H1 (cell line): Measurements from ENCODE around the gene SLCO2A1. TPM values are rescaled to one million over a fixed set of nuclear protein-coding genes. Genes with fewer than 3 reads are reported as not detected.

ENCODE experiments used
- CTCF ChIA-PET: fragments of 300-600 bp; sonication (Branson Sonifier 250); formaldehyde crosslinking; loops from one replicate; lab custom pipeline; 2021; ENCODE audit not compliant: partially characterized antibody; lab: Charles Lee
- POLR2A ChIA-PET: fragments of 300-600 bp; sonication (Branson Sonifier 250); formaldehyde crosslinking; loops from one replicate; lab custom pipeline; 2021; ENCODE audit warnings: inconsistent platforms; ENCODE audit not compliant: partially characterized antibody; lab: Charles Lee
- DNase-seq, 2 experiments: peaks; one replicate each; pipeline versions ENCODE4 v3.0.0 to v3.0.0-alpha.2; 2010 to 2022; ENCODE audit warnings: low spot score in 2 of 2, low read depth in 1 of 2, mixed read lengths in 1 of 2
- FAIRE-seq: peaks from 2 replicates; lab custom pipeline; 2011; peaks lifted over from hg19 to GRCh38; lab: Jason Lieb, UNC
- H2AFZ ChIP-seq: 2 replicates; pipeline ENCODE4 v1.8.1; 2012; ENCODE audit warnings: low read length, inconsistent platforms
- H2AK5ac ChIP-seq: 2 replicates; pipeline ENCODE4 v1.6.1; 2013; ENCODE audit warnings: low read depth, low read length
- H2BK120ac ChIP-seq: replicated peaks from 2 replicates; pipeline ENCODE3; 2013; ENCODE audit warnings: low read depth, low read length, inconsistent platforms
- H2BK12ac ChIP-seq: 2 replicates; pipeline ENCODE4 v1.6.1; 2013; ENCODE audit warnings: low read depth, low read length
- H2BK15ac ChIP-seq: 2 replicates; pipeline ENCODE4 v1.6.1; 2013; ENCODE audit warnings: low read length
- H2BK20ac ChIP-seq: 2 replicates; pipeline ENCODE4 v1.6.1; 2013; ENCODE audit warnings: low read length
- H2BK5ac ChIP-seq: 2 replicates; pipeline ENCODE4 v1.6.1; 2013; ENCODE audit warnings: low read depth, low read length
- H3K14ac ChIP-seq: 2 replicates; pipeline ENCODE4 v1.6.1; 2013; ENCODE audit warnings: inconsistent platforms; ENCODE audit not compliant: insufficient read length
- H3K18ac ChIP-seq: 2 replicates; pipeline ENCODE4 v1.6.1; 2013; ENCODE audit warnings: low read length; ENCODE audit errors: extremely low read depth
- H3K23ac ChIP-seq: 2 replicates; pipeline ENCODE4 v1.6.1; 2013; ENCODE audit warnings: inconsistent platforms; ENCODE audit not compliant: insufficient read length
- H3K23me2 ChIP-seq: 2 replicates; pipeline ENCODE4 v1.6.1; 2013; ENCODE audit warnings: low read depth, low read length
- H3K27ac ChIP-seq: 2 replicates; pipeline ENCODE4 v1.6.1; 2011; ENCODE audit warnings: low read depth, low read length, inconsistent platforms
- H3K27me3 ChIP-seq, 4 experiments: replicated peaks in 1 of 4; 1 replicate in 1 of 4; 2 replicates in 3 of 4; pipeline versions ENCODE4 v1.6.1 to v1.8.1; 2011 to 2013; ENCODE audit warnings: low read length in 3 of 4, mild to moderate bottlenecking in 3 of 4, inconsistent platforms in 2 of 4, mixed read lengths in 2 of 4, moderate library complexity in 1 of 4; ENCODE audit not compliant: control insufficient read depth in 3 of 4, insufficient read depth in 3 of 4; ENCODE audit errors: extremely low read depth in 1 of 4
- H3K36me3 ChIP-seq, 4 experiments: 2 replicates each; pipeline versions ENCODE4 v1.6.1 to v1.8.1; 2011 to 2013; ENCODE audit warnings: mild to moderate bottlenecking in 4 of 4, low read length in 3 of 4, moderate library complexity in 2 of 4, control low read depth in 1 of 4, inconsistent platforms in 1 of 4; ENCODE audit not compliant: insufficient read depth in 4 of 4, control insufficient read depth in 2 of 4
- H3K4ac ChIP-seq: replicated peaks from 2 replicates; pipeline ENCODE3; 2013; ENCODE audit warnings: low read length, low read depth, mixed read lengths, inconsistent platforms; ENCODE audit not compliant: insufficient read length
- H3K4me1 ChIP-seq, 4 experiments: replicated peaks in 1 of 4; 1 replicate in 1 of 4; 2 replicates in 3 of 4; pipeline versions ENCODE4 v1.6.1 to v1.8.1; 2011 to 2013; ENCODE audit warnings: low read length in 3 of 4, inconsistent platforms in 2 of 4, mixed read lengths in 1 of 4; ENCODE audit not compliant: insufficient read depth in 4 of 4, control insufficient read depth in 3 of 4
- H3K4me2 ChIP-seq, 2 experiments: 2 replicates each; pipeline versions ENCODE4 v1.6.1 to v1.8.1; 2011 to 2013; ENCODE audit warnings: low read depth in 2 of 2, low read length in 2 of 2, control low read depth in 1 of 2, inconsistent platforms in 1 of 2, mild to moderate bottlenecking in 1 of 2; ENCODE audit not compliant: insufficient read depth in 1 of 2
- H3K4me3 ChIP-seq, 4 experiments: fragments of 200-600, 300-600 bp in 1 of 4; sonication (generic), shearing (Covaris generic), sonication (Bioruptor Twin) in 1 of 4; 2 replicates each; pipeline versions ENCODE4 v1.5.1 to v1.8.1; 2011 to 2016; ENCODE audit warnings: low read length in 4 of 4, low read depth in 3 of 4, control low read depth in 2 of 4, inconsistent platforms in 2 of 4, mild to moderate bottlenecking in 2 of 4, mixed read lengths in 1 of 4, moderate library complexity in 1 of 4; ENCODE audit not compliant: insufficient read depth in 2 of 4; ENCODE audit errors: extremely low read depth in 1 of 4
- H3K56ac ChIP-seq: replicated peaks from 2 replicates; pipeline ENCODE3; 2013; ENCODE audit warnings: low read depth, mild to moderate bottlenecking, mixed read lengths, low read length, inconsistent platforms; ENCODE audit not compliant: insufficient read length
- H3K79me1 ChIP-seq: 2 replicates; pipeline ENCODE4 v1.6.1; 2013; ENCODE audit warnings: low read depth, low read length, control low read depth
- H3K79me2 ChIP-seq, 2 experiments: 2 replicates each; pipeline versions ENCODE4 v1.6.1 to v1.8.1; 2012 to 2013; ENCODE audit warnings: low read length in 2 of 2, mild to moderate bottlenecking in 2 of 2, inconsistent platforms in 1 of 2; ENCODE audit not compliant: insufficient read depth in 2 of 2, control insufficient read depth in 1 of 2
- H3K9ac ChIP-seq, 4 experiments: replicated peaks in 1 of 4; 1 replicate in 1 of 4; 2 replicates in 3 of 4; pipeline versions ENCODE4 v1.6.1 to v1.8.1; 2011 to 2013; ENCODE audit warnings: low read depth in 3 of 4, low read length in 3 of 4, control low read depth in 2 of 4, mild to moderate bottlenecking in 2 of 4, moderate library complexity in 2 of 4, inconsistent platforms in 1 of 4; ENCODE audit errors: extremely low read depth in 1 of 4
- H3K9me3 ChIP-seq, 2 experiments: 2 replicates each; pipeline versions ENCODE4 v1.6.1 to v1.8.1; 2012 to 2013; ENCODE audit warnings: mild to moderate bottlenecking in 2 of 2, moderate library complexity in 2 of 2, control low read depth in 1 of 2, inconsistent platforms in 1 of 2, low read depth in 1 of 2, low read length in 1 of 2, mixed read lengths in 1 of 2; ENCODE audit not compliant: insufficient read depth in 2 of 2
- H4K20me1 ChIP-seq, 2 experiments: replicated peaks in 1 of 2; 2 replicates each; pipeline versions ENCODE3 to v1.8.1; 2011 to 2013; ENCODE audit warnings: inconsistent platforms in 2 of 2, low read length in 2 of 2, mild to moderate bottlenecking in 1 of 2; ENCODE audit not compliant: insufficient read depth in 2 of 2, control insufficient read depth in 1 of 2
- H4K5ac ChIP-seq: 2 replicates; pipeline ENCODE4 v1.6.1; 2013; ENCODE audit warnings: low read length, low read depth, mixed read lengths, inconsistent platforms; ENCODE audit not compliant: insufficient read length
- H4K8ac ChIP-seq: 2 replicates; pipeline ENCODE4 v1.8.0; 2013; ENCODE audit warnings: mild to moderate bottlenecking, moderate library complexity, low read length, inconsistent platforms; ENCODE audit not compliant: insufficient read depth; ENCODE audit errors: extremely low read depth
- H4K91ac ChIP-seq: replicated peaks from 2 replicates; pipeline ENCODE3; 2013; ENCODE audit warnings: low read length, mixed read lengths, inconsistent platforms; ENCODE audit not compliant: insufficient read length
- ASH2L ChIP-seq: fragments of 200-600, 300-600 bp; sonication (generic); IDR thresholded peaks from one replicate; pipeline ENCODE4 v1.7.1; 2017; ENCODE audit warnings: low read length
- ATF3 ChIP-seq: IDR thresholded peaks from 2 replicates; pipeline ENCODE4 v1.6.1; 2011; ENCODE audit warnings: low read depth, mild to moderate bottlenecking, low read length; ENCODE audit not compliant: insufficient read depth
- BRCA1 ChIP-seq: IDR thresholded peaks from 2 replicates; pipeline ENCODE4 v1.6.1; 2012; ENCODE audit warnings: low read depth, low read length, improper control_type of control experiment
- CBX5 ChIP-seq: fragments of 300-800, 300-1000 bp; sonication (generic); IDR thresholded peaks from 2 replicates; pipeline ENCODE4 v1.7.1; 2016; ENCODE audit warnings: antibody characterized with exemption, low read length, low read depth
- CEBPB ChIP-seq: IDR thresholded peaks from 2 replicates; pipeline ENCODE4 v1.6.1; 2012; ENCODE audit warnings: low read depth, low read length
- EGR1 ChIP-seq: IDR thresholded peaks from 2 replicates; pipeline ENCODE4 v1.6.1; 2011; ENCODE audit warnings: low read depth, low read length, borderline replicate concordance
- EP300 ChIP-seq, 2 experiments: IDR thresholded peaks; 1 replicate in 1 of 2; 2 replicates in 1 of 2; pipeline ENCODE4 v1.6.1; 2011 to 2012; ENCODE audit warnings: low read depth in 2 of 2, low read length in 2 of 2, mild to moderate bottlenecking in 2 of 2, borderline replicate concordance in 1 of 2, inconsistent platforms in 1 of 2, moderate library complexity in 1 of 2
- HDAC6 ChIP-seq: IDR thresholded peaks from one replicate; pipeline ENCODE4 v1.7.1; 2012; ENCODE audit warnings: low read depth, mild to moderate bottlenecking, inconsistent platforms, low read length, moderate library complexity
- PHF8 ChIP-seq: fragments of 200-600 bp; sonication (generic); conservative IDR thresholded peaks from 2 replicates; pipeline ENCODE4 v1.7.1; 2012; ENCODE audit warnings: low read depth, mild to moderate bottlenecking, inconsistent platforms, low read length, moderate library complexity
- RXRA ChIP-seq: IDR thresholded peaks from 2 replicates; pipeline ENCODE4 v1.6.1; 2011; ENCODE audit warnings: low read depth, mild to moderate bottlenecking, low read length, moderate library complexity; ENCODE audit not compliant: insufficient read depth
- TCF12 ChIP-seq: IDR thresholded peaks from 2 replicates; pipeline ENCODE4 v1.6.1; 2011; ENCODE audit warnings: low read depth, mild to moderate bottlenecking, low read length
- TEAD4 ChIP-seq: IDR thresholded peaks from 2 replicates; pipeline ENCODE4 v1.6.1; 2012; ENCODE audit warnings: low read depth, low read length, inconsistent platforms, mixed read lengths
- YY1 ChIP-seq: IDR thresholded peaks from 2 replicates; pipeline ENCODE4 v1.6.1; 2011; ENCODE audit warnings: low read depth, mild to moderate bottlenecking, low read length
- WGBS, 2 experiments: shearing (Covaris generic) in 1 of 2; methylation state at CpG; one replicate each; pipeline versions ENCODE4 v1.1.6 to v1.1.7; 2013 to 2015; ENCODE audit warnings: low lambda C conversion rate in 2 of 2, mixed read lengths in 2 of 2, inconsistent platforms in 1 of 2, low coverage in 1 of 2, missing lambda C conversion rate in 1 of 2; ENCODE audit not compliant: insufficient replicate concordance in 2 of 2, insufficient coverage in 1 of 2, insufficient read length in 1 of 2; ENCODE audit errors: extremely low coverage in 1 of 2, missing lambda C conversion rate in 1 of 2; 5-methylcytosine and 5-hydroxymethylcytosine counted together
- polyA plus RNA-seq, 7 experiments: library from polyadenylated mRNA; depleted of rRNA in 3 of 7; stranded (reverse) in 5 of 7; unstranded in 2 of 7; fragments of >200 nt in 5 of 7; fragments of 200-250 nt in 2 of 7; gene quantifications; 1 replicate in 5 of 7; 2 replicates in 1 of 7; 4 replicates in 1 of 7; pipeline versions ENCODE4 v1.2.1 to v1.2.3, GENCODE V29; 2011 to 2013; ENCODE audit warnings: missing spikeins in 2 of 7, mixed read lengths in 2 of 7
- total RNA-seq: library from RNA; stranded (reverse); fragmentation: NEBNext Ultra II Directional; extraction: Animal tissue kit (Norgen Biotek cat#: 25700); gene quantifications from 2 replicates; pipeline ENCODE4 v1.2.1, GENCODE V29; 2021

Gene SLCO2A1
- total and polyA plus RNA-seq, 2 of the 8 experiments (the other 6 are each of a cell fraction or from before 2014, with no cell fraction given) = 1.1 to 2.3 TPM

- ChIA-PET CTCF (interaction anchor here (1.2 to 2.5 kb wide), 3 partner anchors 10 to 49 kb away, joined by 3 to 8 read pairs (median 3); no protein-coding TSS in a partner anchor), POLR2A (no interaction called here)
- WGBS, 2 experiments = 82% methylated on average over 2 of the region's 2 CpGs; no CpG with 5 or more reads in 1 of the 2 experiments
Observed at GRCh38 chr3:133980035-133980434, 49.7 kb downstream of the SLCO2A1 start.

More at GRCh38 chr3:133980035-133980434, 49.7 kb downstream of the SLCO2A1 start:
- Histone ChIP-seq H3K23me2 (peaks cover 2% of the 10 kb centered on the region; the same call in 1 of the 2 replicates), H4K91ac (no peak overlapping the region), H2BK20ac (no peak overlapping the region), H3K23ac (no peak overlapping the region), H3K27me3 (peaks cover 0 to 2% (median 0%) of the 10 kb centered on the region in 4 experiments; a peak in 1 of 7 replicates), H4K20me1 (no peaks in the 10 kb centered on the region), H2AFZ (no peak overlapping the region), H2AK5ac (no peak overlapping the region), H3K4me1 (no peaks in the 10 kb centered on the region), H3K79me2 (no peaks in the 10 kb centered on the region), H2BK15ac (no peak overlapping the region), H3K4me2 (no peak overlapping the region), H2BK5ac (no peak overlapping the region), H3K4ac (no peak overlapping the region), H2BK12ac (no peak overlapping the region), H3K9me3 (no peaks in the 10 kb centered on the region), H4K8ac (no peak overlapping the region), H3K18ac (no peak overlapping the region), H3K9ac (no peak overlapping the region), H2BK120ac (no peak overlapping the region), H3K27ac (no peak overlapping the region), H3K79me1 (no peaks in the 10 kb centered on the region), H3K4me3 (no peak overlapping the region), H3K36me3 (no peaks in the 10 kb centered on the region)
- DNase-seq (no peak), FAIRE-seq (no peak)
- TF ChIP-seq TCF12 (no peak), PHF8 (no peak), BRCA1 (no peak), ATF3 (no peak), YY1 (no peak), CBX5 (no peak), EP300 (IDR thresholded peaks at IDR 0.05; ENCODE audit: borderline replicate concordance in 1 of 2, low read depth in 2 of 2, low read length in 2 of 2) (no peak), ASH2L (no peak), HDAC6 (no peak), TEAD4 (no peak), RXRA (no peak), EGR1 (no peak), CEBPB (no peak)
- TF ChIP-seq, all 59 proteins: peak for 0
- Histone ChIP-seq H4K5ac (no peak overlapping the region), H3K14ac (no peak overlapping the region), H3K56ac (no peak overlapping the region)
